NCI-H510A treated with DMSO at 0.1 percent for 48 hours (cell line): Measurements from ENCODE around the gene NOS3.

Experiments used
- DNase-seq: peaks from one replicate; lab custom pipeline; 2025; lab: John Stamatoyannopoulos, UW

Gene NOS3

DNA sequence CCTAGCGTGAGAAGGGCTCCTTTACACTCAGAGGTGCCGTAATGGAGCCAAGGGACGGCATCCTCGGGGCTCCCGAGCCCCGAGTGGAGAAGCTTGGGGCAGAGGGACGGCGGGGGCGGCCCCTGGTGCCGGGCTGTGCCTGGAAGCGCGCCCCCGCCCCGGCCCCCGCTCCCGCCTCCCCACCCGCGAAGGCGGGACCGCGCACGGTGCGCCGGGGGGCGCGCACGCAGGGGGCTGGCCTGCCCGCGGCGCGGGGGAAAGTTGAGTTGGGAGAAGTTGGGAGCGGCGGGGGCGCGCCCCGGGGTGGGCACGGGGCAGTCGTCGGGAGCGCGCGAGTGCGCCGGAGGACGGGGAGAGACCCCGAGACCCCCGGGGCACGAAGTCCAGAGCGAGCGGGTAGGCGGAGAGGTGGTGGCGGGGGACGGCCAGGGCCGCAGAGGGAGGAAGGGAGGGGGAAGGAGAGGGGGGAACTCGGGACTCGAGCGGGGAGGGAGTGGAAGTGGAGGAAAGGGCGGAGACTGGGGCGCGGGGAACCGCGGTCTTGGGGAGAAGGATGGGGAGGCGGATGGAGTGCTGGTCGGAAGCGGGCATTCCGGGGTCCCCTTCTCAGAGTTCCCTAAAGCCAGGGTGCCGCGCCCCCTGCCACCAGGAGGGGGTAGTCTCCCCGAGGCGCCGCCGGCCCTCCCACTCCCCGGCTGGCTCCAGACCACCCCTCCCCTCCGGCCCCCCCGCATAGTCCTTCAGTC is 68.7 kb downstream of the NOS3 start, which contains the start of gene SLC4A2:
TSS of gene SLC4A2 (plus strand) at position 223 of the 746 bp plus-strand sequence. CDS start 2,399 bp downstream, outside the sequence.
- peak; percentile 25 for DNase-seq

DNA sequence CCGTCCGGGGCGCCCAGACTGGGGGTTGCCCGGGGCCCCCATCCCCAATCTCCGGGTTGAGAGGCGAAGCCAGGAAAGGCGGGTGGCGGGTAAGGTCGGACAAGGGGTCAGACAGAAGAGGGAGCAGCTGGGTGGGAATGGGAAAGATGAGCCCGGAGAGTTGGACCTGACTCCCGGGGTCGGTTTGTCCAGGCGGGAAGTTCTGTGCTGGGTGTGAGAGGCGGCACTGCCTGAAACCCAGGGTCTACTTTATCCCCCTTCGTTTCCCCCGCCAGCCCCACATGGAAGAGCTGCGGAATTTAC is 69.2 kb downstream of the NOS3 start:
- no peak for DNase-seq

DNA sequence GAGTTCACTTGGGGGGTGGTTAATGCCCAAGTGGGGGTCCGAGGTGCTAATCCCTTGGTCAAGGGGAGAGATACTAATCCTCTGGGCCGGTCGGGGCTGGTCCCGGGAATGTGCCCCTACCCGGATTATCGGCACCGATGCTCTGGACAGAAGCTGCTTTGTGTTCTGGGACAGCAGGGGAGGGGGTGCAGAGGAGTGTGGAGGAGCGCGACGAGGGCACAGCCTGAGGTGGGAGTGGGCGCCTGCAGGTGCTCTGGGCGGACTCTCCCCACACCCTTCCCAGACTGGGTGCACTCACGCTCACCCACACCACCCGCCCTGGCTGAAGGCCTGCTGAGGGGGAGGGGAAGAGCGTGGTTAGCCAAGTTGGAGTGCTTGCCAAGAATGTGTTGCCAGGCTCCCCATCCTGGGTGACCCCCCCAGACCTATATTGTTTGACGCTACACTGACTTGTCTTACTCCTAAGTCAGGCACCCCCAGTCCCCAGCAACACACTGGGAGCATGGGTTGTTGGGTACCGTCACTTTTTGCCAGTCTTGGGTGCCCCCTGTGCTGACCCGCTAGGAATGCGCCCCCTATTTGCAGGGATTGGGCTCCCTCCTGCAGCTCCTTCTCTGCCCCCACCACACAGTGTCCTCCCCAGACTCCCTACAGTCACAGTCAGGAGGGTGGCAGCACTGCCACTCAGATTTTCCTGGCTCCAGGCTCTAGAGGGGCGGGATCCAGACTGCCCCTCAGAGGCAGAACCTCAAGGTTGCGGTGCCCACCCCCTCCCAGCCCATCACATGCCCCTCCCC is 69.8 kb downstream of the NOS3 start:
- DNase-seq = no peak

DNA sequence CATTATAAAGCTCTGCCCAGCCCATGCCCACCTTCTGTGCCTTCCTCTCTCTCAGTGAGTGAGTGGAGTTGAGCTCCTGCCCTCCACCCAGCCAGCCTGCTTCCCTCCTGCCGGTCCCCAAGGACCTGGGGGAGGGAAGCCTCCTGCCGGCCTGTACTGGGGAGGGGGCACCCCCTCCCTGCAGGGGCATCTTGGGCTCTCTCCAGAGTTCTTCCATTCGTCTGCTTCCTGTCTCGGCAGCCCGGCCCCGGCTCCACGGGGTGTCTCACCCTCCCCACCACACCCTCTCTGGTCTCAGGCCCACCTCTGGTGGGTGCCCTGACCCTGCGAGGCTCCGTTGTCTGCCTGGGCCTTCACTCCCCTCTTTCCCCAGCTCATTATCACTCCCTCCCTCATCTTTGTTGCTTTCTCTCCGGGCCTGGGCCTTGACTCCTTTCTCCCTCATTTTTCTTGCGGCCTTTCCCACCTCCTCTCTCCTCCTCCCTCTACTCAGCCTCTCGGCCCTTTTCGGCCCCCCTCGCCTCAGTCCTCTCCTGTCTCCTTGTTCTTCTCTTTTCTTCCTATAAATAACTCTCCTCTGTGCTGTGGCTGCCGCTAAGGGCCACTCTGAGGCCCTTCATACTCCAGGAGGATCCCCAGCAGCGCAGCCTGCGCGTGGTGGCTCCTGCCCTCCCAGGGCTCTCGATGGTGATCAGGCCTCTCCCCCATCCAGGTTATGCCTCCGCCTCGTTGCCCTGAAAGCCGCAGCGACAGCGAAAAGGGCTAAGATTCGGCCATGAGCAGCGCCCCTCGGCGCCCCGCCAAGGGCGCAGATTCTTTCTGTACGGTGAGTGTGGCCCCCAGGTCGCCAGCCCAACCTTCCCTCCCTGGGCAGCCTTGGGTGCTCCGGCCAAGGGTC is 70.6 kb downstream of the NOS3 start:
- no peak for DNase-seq

DNA sequence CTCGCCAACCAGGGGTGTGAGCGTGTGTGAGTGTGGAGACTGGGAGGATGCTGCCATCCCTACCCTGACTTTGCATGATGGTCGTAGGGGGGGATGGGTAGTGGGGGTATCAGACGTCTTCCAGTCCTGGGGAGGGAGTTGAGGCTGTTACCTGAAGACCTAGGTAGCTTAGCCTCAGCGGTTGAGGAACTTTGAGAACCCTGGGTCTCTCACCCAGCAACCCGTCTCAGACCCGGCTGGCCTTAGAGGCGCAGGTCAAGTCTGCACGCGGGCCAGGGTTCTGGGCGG is 71.2 kb downstream of the NOS3 start:
- DNase-seq = no peak

DNA sequence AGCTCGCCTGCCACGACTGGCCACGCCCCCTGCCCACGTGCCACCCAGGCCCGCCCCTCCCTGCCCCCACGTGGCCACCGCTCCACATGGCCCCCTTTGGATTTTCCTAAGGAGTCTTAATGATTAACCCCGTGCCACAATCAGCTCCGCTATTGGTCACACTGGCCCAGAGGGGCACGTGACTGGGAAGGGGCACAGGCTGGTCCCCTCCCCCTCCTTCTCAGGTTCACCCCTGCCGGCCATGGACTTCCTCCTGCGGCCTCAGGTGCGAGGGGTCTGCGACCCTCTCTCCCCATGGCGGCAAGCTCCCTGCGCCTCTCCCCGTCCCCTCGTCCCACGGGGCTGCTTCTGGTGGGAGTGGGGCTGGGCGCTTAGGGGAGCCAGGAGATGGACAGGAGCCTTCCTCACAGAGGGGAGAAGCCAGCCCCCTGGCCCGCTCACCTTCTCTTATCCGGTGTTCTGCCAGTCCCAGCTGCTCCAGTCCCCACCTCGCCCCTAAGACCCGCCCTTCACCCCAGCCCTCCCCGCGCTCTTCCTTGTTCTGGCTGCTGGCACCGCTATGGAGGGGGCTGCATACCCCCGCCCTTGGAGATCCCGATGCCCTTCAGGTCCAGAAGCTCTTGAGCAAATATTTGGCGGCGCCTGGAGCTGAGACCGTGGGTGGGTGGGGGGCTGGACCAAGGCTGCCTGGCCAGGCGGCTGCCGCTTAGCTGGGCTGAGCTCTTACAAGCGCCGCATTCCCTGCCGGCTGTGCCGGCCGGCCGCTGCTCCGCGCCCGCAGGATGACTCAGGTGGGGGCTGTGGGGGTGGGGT is 71.8 kb downstream of the NOS3 start:
- no peak for DNase-seq

DNA sequence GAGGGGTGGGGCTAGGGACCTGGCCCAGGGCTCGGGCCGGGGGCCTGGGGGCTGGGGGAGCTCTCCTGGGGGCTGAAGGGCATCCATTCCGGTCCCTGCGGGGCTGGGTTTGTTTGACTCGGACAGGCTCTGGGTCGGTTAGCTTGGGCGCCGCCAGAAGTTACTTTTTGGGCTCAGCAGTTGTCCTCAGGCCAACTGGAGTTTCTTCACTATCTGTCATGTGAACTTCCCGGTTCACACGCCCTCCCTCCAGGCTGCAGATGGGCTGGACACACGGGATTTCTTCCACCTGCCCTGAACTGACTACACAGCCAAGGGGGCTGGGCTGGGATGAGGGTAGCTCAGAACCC is 72.4 kb downstream of the NOS3 start:
- DNase-seq = no peak
